D341Med (cell line): ENCODE data around the gene CYB561D2.

Source experiments
- DNase-seq: peaks from one replicate; pipeline ENCODE4 v3.0.0; 2012; ENCODE audit warnings: low spot score

The CYB561D2 gene

DNA sequence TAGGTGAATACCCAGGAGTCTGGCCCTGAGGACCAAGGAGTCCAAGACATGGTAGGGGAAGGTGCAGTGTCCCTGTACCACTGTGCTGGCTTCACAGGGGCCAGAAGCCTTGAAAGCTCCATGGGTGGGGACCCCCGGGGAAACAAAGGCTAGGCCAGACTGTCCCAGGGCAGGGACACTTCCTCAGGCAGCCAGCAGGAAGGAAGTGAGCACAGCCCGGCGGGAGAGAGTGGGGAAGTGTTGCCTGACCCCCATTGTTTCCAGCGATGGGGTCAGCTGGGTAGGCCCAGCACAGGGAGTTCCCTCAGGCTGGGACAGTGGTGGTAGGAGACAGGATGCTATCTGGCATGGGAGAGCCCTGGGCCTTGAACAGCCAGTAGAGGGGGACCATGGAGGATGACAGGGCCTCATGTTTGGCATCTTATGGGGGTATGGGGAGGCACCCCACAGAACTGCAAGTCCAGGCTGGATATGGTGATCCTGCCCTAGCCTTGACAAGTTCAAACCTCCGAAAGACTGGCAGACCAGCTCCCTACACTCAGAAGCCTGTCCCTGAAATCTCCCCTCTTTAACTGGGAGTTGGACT, 27.0 kb upstream of the CYB561D2 start:
- no peak for DNase-seq

DNA sequence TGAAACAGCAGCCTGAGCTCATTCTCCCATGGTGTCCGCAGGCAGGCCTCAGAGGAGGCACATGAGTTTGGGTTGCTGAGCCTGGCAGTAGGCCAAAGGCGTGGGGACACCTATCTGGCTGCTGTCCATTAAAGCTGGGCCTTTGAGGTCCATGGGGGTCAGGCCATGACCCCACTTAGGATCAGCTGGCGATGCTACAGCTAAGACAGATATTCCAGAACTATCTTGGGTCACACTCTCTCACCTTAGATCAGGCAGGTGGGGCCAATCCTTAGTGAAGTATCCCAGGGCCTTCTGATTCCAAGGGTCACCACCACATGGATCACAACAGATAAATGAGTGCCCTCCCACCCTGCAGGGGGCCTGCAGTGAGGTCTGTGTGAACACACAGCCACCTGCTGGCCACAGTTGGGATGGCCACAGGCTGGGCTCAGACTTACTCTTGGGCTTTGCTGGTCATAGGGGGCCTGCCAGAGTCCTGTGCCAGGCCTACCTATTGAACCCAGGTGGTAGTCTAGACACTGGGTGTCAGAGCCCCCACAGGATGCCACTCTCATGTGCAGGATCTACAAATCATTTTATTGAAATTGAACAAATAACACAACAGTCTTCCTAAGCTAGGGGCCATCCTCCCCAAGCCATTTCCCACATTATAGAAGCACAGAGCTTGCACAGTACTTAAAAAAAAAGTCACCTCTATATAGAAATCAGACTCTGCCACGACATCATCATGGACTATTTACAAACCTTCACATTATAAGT, 26.1 kb upstream of the CYB561D2 start:
- peak; percentile 80 for DNase-seq

DNA sequence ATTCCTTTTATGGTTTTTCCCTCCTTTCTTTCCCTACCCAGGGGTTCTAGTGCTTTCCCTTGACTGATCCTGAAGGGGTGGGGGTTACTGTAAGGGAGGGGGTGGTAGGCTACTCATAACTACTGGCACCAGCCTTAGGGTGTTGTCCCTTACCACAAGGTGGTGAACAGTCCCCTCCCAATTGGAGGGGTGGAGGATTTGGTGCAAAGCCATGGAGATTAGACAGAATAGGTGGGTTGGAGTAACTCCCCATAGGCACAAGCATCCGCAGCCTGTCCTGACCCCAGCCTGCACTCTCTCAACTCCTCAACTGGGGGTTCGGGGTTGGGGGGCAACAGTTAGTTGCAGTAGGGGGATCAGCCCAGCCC, 25.6 kb upstream of the CYB561D2 start:
- no peak for DNase-seq

DNA sequence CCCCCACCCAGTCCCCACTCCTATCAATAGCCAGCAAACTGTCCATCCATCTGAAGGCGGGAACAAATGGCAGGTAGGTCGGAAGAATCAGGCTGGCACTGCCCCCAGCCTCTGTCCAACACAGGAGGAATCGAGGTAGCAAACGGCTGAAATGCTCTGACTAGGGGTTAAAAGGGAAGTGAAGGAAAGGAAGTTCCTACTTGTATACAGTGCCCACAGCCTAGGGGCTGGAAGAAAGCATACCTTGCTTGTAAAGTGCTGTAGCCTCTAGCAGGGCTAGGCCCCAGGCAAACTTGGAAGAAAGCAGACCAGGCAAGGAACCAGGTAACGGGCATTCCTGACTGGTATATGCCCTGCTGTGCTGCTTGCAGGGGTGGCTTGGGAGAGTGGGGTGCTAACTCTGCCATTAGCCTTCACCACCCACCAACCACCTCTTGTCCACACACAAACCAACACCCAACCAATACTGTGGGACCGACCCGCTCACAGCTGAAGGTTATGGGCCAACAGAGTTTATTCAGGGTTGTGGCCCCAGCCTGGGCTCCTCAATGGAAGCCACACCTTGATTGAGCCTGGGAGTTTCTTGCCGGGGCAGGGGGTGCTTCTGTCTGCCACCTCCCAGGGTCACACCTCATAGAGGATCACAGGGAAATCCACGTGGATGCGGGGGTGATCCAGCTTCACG, 25.0 kb upstream of the CYB561D2 start:
- no peak for DNase-seq

DNA sequence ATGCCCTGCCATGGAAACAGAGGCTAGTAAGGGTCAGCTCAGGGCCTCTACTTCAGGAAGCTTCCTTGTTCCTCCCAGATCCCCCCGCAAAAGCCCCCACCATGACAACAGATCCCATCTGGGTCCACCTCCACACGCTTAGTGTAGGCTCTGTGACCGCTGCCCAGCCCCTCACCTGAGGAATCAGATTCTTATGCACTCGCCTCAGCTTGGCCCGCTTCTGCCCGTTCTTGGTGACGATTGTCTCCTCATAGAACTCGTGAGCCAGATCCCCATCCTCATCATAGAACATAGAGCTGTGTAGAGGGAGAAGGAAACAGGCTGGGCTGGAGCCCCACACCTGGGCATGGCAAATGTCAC, 24.5 kb upstream of the CYB561D2 start:
- no peak for DNase-seq

DNA sequence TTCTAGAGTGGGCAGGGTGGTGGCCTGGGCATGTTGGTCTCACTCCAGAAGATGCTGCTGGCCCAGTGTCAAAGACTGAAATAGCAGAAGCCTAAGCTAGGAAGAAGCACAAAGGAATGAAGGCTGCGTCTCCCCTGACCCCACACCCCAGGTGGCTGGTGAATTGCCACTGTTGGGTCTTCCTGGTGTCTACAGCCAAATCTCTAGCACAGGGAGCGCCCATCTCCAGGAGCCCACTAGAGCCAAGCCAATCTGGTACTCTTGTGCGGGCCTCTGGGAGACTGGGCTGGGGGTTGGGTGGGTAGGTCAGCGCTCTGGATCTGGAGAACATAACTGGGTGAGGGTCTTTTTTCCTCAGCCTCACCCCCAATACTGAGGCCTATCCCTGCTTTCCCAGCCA, 23.5 kb upstream of the CYB561D2 start:
- DNase-seq, result no peak

DNA sequence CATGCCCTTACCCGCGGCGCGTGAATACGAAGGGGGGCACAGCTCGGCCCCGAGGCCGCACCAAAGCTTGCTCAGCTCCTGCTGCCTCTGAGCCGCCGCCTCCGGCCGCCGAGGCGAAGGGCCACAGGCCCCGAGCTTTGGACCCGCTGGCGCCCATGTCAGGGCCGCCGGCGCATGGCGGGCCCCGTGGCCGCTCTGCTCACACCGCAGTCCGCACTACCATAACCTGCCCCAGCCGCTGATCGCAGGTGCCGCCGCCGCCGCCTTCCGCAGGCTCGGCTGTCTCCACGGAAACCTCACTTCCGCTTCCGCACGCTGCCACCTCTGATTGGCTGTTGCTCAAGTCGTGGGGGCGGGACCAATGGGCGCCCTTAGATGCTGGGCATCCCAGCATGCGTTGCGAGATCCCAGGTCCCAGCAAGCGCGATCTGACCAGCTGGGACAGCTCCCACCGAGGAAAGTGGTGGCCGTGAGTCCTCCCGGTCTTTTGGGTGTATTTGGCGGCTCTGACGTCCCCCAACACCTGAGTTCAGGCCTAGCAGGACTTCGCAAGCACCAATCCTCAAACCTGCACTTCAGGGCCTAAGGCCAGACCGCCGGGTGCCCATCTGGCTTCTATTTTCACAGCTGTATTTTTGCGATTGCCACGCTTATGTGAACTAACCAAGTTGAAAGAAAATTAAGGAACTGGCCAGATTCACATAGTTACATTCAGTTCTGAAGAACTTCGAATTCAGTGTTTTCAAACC, 22.5 kb upstream of the CYB561D2 start, which contains the start of gene TUSC2:
TUSC2 (minus strand) TSS at position 281 of the 749 bp plus-strand sequence; CDS start at position 157, 124 bp downstream.
- peak; percentile 97 for DNase-seq

DNA sequence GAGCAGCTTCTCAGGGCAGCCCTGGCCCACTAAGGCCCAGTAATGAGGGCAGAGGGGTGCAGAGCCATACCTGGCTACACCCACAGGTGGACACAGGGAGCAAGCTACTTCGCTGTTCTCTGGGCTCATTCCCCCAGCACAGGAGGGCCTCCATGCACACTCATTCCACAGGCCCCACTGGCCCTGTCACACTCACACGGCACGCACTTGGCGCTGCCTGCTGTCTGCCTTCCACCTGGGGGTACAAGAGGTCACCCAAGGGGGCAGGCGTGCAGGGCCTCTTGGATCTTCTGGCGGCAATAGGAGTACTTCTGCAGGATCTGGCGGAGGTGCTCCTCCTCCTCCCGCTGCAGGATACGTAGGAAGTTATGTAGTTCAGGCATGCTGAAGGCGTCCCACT, 20.3 kb upstream of the CYB561D2 start:
- no peak for DNase-seq

DNA sequence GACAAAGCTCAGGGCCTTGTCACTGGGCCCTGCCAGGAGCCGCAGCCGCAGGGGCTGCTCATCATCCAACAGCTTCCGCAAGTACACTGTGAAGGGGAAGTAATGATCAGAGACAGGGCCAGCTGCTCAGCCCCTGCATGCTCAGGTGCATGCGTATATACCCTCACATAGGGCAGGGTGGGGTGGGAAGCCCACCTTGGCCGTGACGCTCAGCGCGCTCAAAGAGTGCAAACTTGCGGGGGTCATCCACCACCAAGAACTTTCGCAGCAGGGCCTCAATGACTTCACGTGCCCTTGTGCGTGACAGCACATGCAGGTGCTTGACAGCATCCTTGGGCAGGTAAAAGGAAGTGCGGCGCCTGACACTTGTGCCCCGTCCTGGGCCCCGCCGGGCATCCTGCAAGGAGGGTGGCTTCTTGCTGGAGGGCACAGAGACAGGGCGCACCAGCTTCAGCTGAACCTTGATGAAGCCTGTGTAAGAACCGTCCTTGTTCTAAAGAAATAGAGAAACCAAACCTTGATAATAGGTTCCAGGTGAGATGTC, 19.2 kb upstream of the CYB561D2 start:
- no peak for DNase-seq

DNA sequence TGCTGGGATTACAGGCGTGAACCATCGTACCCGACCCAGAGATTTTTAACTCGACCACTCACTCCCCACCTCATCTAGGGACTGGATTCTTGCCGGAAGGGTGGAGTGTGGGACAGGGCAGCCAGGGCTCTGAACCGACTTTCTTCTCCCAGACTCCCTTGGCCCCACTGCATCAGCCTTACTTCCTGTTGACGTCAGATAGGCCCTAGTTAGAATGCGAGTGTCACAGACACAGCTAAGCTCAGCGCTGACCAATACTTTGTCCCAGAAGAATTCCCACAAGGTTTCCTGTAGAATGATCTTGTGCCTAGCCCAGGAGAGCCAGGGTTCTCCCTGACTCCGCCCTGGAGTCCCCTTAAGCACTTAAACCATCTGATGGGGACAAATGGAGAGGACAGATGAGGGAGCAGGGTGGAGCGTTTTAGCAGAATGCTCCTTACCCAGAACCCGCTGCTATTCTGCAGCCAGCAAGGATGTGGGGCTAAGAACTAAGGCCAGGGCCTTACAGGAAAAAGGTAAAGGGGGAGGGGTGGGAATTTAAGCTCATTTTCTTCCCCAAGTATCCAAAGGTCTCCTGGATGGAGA, 16.8 kb upstream of the CYB561D2 start:
- no peak for DNase-seq

DNA sequence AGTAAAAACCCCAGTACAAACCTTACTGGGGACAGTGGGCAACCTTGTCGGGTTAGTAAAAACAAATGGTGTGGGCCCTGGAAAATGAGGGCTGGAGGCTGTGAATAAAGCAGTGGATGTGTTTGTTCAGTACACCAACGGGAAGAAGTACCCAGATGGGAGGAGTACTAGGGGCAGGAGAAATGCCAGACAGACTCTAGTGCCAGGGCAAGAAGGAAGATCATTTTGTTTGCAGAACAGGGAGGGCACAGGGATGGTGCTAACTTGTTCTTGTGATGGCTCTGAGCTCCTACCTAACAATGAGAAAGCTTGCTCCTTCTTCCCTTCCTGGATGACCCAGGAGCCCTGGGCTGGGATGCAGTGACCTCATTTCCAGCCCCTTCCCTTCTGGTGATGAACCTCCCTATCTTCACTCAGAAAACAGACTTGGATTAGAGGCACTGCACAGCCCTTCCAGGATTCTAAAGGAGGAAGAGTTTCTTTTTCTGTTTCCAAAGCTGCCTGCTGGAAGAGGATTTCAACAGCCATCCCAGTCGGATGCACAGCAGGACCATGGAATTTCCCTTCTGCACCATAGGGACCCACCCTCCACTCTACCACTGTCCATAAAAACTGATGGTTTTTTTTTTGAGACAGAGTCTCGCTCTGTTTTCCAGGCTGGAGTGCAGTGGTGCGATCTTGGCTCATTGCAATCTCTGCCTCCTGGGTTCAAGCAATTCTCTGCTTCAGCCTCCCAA, 16.2 kb upstream of the CYB561D2 start:
- DNase-seq, result no peak

DNA sequence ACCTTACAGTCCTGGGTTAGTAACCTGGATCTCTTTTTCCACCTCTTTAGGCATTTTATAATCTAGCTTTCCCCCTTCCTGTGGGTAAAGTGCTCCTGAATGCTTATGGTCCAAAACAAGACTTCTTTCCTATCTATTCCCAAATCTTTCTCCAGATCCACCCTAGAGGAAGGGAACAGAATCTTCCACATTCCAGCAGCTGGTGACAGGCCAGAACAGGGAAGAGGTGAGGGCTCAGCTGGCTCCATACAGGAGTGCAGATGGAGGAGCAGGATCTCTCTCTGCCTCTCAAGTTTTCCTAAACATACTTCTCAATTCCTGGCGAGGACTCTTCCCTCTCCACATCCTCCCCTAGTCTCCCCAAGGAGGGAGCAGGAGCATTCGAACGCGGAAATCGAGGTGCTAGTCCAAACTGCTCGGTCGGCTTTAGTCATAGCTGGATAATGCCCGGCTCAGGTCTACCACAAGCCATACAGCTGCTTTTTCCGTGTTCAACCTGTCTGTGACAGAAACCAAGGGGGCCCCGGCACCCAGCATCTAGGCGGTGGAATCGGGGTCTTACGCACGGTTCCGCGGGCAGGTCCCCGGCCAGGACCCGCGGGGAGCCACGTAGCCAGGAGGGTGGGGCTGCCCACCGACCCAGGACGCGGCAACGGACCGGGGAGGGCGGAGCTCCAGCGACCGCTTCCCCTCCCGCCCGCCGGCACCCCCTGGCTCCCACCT, 14.0 kb upstream of the CYB561D2 start:
- DNase-seq, result no peak

DNA sequence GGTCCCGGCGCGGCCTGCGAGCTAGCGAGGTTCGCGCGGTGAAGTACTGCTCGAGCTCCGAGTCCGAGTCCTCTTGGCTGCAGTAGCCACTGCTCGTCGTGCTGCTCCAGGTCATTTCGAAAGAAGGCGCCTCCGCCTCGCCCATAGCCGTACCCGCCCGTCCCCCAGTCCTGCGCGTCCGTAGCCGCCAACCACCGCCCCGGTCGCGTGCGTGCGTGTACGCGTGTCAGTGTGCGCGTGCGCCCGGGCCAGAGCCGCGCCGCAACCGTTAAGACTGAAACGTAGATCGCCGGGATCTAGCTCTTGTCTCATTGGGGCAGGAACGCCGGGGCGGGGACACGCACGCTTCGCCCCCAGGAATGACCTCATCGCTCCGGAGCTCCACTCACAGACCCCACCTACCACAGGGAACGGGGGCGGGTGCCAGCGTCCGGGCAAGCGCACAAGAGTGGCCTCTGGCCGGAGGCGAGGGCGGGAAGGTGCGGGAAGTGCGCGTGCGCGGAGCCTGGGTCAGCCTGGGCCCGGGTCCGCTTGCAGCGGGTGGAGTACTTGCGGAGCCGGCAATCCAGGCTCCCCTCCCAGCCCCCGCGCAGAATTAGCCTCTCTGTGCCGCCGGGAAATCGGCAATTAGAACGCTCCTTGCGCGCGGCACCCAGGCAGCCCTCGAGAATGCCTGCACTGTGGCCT, 13.3 kb upstream of the CYB561D2 start:
- peak; percentile 98 for DNase-seq

DNA sequence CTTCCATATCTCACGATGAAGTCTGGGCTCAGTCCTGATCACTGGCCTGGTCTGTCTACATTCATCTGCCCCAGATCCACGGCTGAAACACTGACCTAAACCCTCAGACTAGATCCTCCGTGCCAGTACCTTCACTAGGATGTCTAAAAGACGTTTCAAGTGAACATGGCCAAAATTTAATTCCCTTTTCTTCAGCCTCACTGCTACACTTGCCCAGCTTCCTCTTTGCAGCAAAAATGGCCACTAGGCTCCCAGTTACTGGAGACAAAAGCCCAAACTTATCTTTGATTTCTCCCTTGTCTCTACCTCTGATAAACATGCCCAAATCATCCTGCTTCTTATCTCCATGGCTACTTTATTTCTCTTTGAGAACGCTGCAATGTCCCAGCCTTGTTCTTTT, 11.7 kb upstream of the CYB561D2 start:
- DNase-seq, result no peak

DNA sequence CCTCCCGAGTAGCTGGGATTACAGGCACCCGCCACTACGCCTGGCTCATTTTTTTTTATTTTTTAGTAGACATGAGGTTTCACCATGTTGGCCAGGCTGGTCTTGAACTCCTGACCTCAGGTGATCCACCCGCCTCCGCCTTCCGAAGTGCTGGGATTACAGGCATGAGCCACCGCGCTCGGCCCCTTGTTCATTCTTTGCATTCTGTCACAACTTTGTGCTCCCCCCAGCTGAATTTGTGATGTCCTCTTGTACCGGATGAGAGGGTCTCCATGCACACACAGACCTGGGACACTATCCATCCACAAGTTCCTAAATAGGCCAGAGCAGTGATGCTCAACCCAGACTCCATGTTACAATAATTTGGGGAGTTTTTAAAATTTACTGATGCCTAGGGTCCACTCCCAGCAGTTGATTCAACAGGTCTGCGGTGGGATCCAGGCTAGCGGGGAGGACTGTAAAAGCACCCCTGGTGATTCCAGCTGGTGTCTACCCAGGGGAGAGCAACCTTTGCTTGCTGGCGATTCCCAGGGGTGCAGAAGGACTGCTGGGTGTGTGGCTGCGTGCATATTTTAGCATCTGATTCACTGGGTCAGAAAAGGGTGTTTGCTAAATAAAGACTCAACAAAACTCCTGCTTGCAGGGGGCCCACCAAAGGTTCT, 11.0 kb upstream of the CYB561D2 start:
- DNase-seq, result no peak

DNA sequence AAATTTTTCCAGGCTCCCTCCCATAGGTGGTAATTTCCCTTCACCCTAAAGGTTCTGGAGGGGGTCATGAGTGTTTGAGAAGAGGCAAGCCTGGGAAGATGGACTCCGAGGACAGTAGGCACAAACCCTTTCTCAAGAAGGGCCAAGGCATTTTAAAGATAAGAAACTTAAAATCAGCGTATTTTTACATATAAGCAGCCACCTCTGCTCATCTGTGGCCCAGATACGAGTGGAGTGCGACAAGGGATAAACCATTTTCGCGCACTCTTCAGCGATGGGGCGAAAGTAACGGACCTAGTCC, 10.6 kb upstream of the CYB561D2 start:
- DNase-seq, result no peak

DNA sequence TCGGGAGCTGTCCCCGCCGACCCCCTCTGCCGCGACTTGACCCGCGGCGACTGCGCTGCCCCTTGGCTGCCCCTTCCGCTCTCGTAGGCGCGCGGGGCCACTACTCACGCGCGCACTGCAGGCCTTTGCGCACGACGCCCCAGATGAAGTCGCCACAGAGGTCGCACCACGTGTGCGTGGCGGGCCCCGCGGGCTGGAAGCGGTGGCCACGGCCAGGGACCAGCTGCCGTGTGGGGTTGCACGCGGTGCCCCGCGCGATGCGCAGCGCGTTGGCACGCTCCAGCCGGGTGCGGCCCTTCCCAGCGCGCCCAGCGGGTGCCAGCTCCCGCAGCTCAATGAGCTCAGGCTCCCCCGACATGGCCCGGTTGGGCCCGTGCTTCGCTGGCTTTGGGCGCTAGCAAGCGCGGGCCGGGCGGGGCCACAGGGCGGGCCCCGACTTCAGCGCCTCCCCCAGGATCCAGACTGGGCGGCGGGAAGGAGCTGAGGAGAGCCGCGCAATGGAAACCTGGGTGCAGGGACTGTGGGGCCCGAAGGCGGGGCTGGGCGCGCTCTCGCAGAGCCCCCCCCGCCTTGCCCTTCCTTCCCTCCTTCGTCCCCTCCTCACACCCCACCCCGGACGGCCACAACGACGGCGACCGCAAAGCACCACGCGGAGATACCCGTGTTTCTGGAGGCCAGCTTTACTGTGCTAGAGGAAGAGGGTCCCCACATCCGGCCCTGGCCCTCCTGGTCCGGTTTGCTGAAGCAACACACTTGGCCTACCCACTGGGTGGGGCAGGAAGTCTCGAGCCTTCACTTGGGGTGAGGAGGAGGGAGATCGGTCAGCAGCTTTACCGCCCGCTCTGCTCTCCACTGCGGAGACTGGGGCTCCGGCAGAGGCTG, 10.0 kb upstream of the CYB561D2 start, which contains the start of gene RASSF1:
RASSF1 (minus strand) TSS at position 389 of the 882 bp plus-strand sequence; CDS start at position 358, 31 bp downstream.
- DNase-seq, result no peak

DNA sequence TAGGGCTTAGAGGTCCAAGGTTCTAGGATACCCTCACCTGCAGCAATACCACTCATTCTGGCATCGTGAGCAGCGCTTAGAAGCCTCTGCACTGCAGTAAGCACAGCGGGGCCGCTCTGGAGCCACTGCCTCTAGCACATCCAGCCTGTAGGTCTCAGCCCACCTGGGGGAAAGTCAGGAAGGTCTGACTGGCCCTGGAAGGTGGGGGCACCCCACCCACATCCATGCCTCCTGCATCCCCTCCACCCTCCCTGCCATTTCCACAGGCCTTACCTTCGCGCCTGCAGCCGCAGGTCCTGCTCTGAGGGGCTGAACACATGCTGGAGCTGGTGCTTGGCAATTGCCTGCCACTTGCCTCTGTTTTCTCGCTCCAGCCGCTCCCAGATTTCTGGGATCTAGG, 9.1 kb upstream of the CYB561D2 start:
- no peak for DNase-seq
